H9 (cell line): ENCODE data around the gene ATP8A2. TPM values are rescaled to one million over a fixed set of nuclear protein-coding genes. Genes with fewer than 3 reads are reported as not detected.

Experiments used
- DNase-seq: peaks from one replicate; pipeline ENCODE4 v3.0.0-alpha.2; 2017
- H2AFZ ChIP-seq: one replicate; pipeline ENCODE4 v1.6.1; 2013; ENCODE audit warnings: mild to moderate bottlenecking, low read length, control low read depth, moderate library complexity
- H2AK5ac ChIP-seq: 2 replicates; pipeline ENCODE4 v1.6.1; 2013; ENCODE audit warnings: low read length, control low read depth, mixed read lengths; ENCODE audit not compliant: insufficient read length
- H2BK120ac ChIP-seq: one replicate; pipeline ENCODE4 v1.6.1; 2013; ENCODE audit warnings: low read depth, mild to moderate bottlenecking, low read length, control low read depth, inconsistent platforms; ENCODE audit not compliant: poor library complexity, severe bottlenecking
- H2BK12ac ChIP-seq: 2 replicates; pipeline ENCODE4 v1.6.1; 2013; ENCODE audit warnings: low read length, control low read depth, mixed read lengths, low read depth; ENCODE audit not compliant: insufficient read length
- H2BK15ac ChIP-seq: 2 replicates; pipeline ENCODE4 v1.6.1; 2013; ENCODE audit warnings: low read depth, low read length, control low read depth
- H2BK20ac ChIP-seq: one replicate; pipeline ENCODE4 v1.6.1; 2013; ENCODE audit warnings: low read depth, mild to moderate bottlenecking, low read length, control low read depth, inconsistent platforms; ENCODE audit not compliant: poor library complexity, severe bottlenecking
- H2BK5ac ChIP-seq: 2 replicates; pipeline ENCODE4 v1.6.1; 2013; ENCODE audit warnings: low read length, control low read depth, mixed read lengths; ENCODE audit not compliant: insufficient read length
- H3K14ac ChIP-seq: 2 replicates; pipeline ENCODE4 v1.6.1; 2013; ENCODE audit warnings: low read length, control low read depth; ENCODE audit not compliant: insufficient read depth
- H3K18ac ChIP-seq: 2 replicates; pipeline ENCODE4 v1.6.1; 2013; ENCODE audit warnings: low read depth, mild to moderate bottlenecking, mixed read lengths, low read length, control low read depth; ENCODE audit not compliant: insufficient read length
- H3K23ac ChIP-seq: 2 replicates; pipeline ENCODE4 v1.6.1; 2013; ENCODE audit warnings: low read length, control low read depth, mixed read lengths, low read depth; ENCODE audit not compliant: insufficient read length
- H3K23me2 ChIP-seq: 2 replicates; pipeline ENCODE4 v1.6.1; 2013; ENCODE audit warnings: low read depth, mild to moderate bottlenecking, mixed read lengths, low read length, control low read depth; ENCODE audit not compliant: insufficient read length, poor library complexity, severe bottlenecking
- H3K27ac ChIP-seq: 2 replicates; pipeline ENCODE4 v1.5.1; 2013; ENCODE audit warnings: low read length, control low read depth, mixed read lengths, low read depth; ENCODE audit not compliant: insufficient read length
- H3K27me3 ChIP-seq: 2 replicates; pipeline ENCODE4 v1.6.1; 2013; ENCODE audit warnings: low read length, control low read depth, inconsistent platforms; ENCODE audit not compliant: insufficient read depth
- H3K4ac ChIP-seq: 2 replicates; pipeline ENCODE4 v1.6.1; 2013; ENCODE audit warnings: low read depth, mild to moderate bottlenecking, control low read depth, inconsistent platforms, low read length, moderate library complexity
- H3K4me1 ChIP-seq: 2 replicates; pipeline ENCODE4 v1.6.1; 2013; ENCODE audit warnings: low read length, control low read depth, inconsistent platforms; ENCODE audit not compliant: insufficient read depth
- H3K4me2 ChIP-seq: 2 replicates; pipeline ENCODE4 v1.6.1; 2013; ENCODE audit warnings: low read length, control low read depth, mixed read lengths; ENCODE audit not compliant: insufficient read length, insufficient read depth
- H3K56ac ChIP-seq: 2 replicates; pipeline ENCODE4 v1.6.1; 2013; ENCODE audit warnings: low read depth, mild to moderate bottlenecking, mixed read lengths, low read length, control low read depth; ENCODE audit not compliant: insufficient read length
- H3K79me1 ChIP-seq: 2 replicates; pipeline ENCODE4 v1.6.1; 2013; ENCODE audit warnings: low read depth, mild to moderate bottlenecking, moderate library complexity, low read length, control low read depth, inconsistent platforms; ENCODE audit not compliant: insufficient read depth, poor library complexity, severe bottlenecking
- H3K79me2 ChIP-seq: 2 replicates; pipeline ENCODE4 v1.6.1; 2013; ENCODE audit warnings: low read length, control low read depth, inconsistent platforms; ENCODE audit not compliant: insufficient read depth
- H3K9ac ChIP-seq: 2 replicates; pipeline ENCODE4 v1.6.1; 2013; ENCODE audit warnings: low read length, control low read depth, mixed read lengths; ENCODE audit not compliant: insufficient read length; ENCODE audit errors: extremely low read depth
- H3K9me3 ChIP-seq: one replicate; pipeline ENCODE4 v1.6.1; 2013; ENCODE audit warnings: low read depth, low read length, inconsistent platforms; ENCODE audit not compliant: control insufficient read depth
- H3T11ph ChIP-seq: one replicate; pipeline ENCODE4 v1.6.1; 2013; ENCODE audit warnings: mild to moderate bottlenecking, low read length, control low read depth, inconsistent platforms
- H4K20me1 ChIP-seq: one replicate; pipeline ENCODE4 v1.6.1; 2013; ENCODE audit not compliant: control insufficient read depth, insufficient read length, insufficient read depth
- H4K5ac ChIP-seq: 2 replicates; pipeline ENCODE4 v1.6.1; 2013; ENCODE audit warnings: low read depth, mild to moderate bottlenecking, mixed read lengths, low read length, control low read depth; ENCODE audit not compliant: insufficient read length
- H4K8ac ChIP-seq: replicated peaks from 2 replicates; pipeline ENCODE4 v1.6.1; 2013; ENCODE audit warnings: low read length, control low read depth, mixed read lengths, low read depth; ENCODE audit not compliant: insufficient read length
- H4K91ac ChIP-seq: 2 replicates; pipeline ENCODE4 v1.6.1; 2013; ENCODE audit warnings: low read depth, mild to moderate bottlenecking, moderate library complexity, mixed read lengths, low read length, control low read depth; ENCODE audit not compliant: insufficient read length
- H3K27ac Mint-ChIP-seq, 3 experiments: 2 replicates in 2 of 3; 3 replicates in 1 of 3; pipeline ENCODE4 v1.8.0; 2020 to 2021; ENCODE audit warnings: mixed read lengths in 3 of 3, mild to moderate bottlenecking in 1 of 3, moderate library complexity in 1 of 3
- H3K27me3 Mint-ChIP-seq: 2 replicates; pipeline ENCODE4 v1.8.0; 2021; ENCODE audit warnings: low read depth, mild to moderate bottlenecking, moderate library complexity, mixed read lengths
- H3K36me3 Mint-ChIP-seq, 3 experiments: 2 replicates in 2 of 3; 3 replicates in 1 of 3; pipeline ENCODE4 v1.8.0; 2020 to 2021; ENCODE audit warnings: low read depth in 3 of 3, mixed read lengths in 3 of 3; ENCODE audit not compliant: insufficient read depth in 1 of 3
- H3K4me1 Mint-ChIP-seq, 2 experiments: 2 replicates each; pipeline ENCODE4 v1.8.0; 2020; ENCODE audit warnings: mixed read lengths in 2 of 2
- H3K4me3 Mint-ChIP-seq, 2 experiments: 2 replicates in 1 of 2; 3 replicates in 1 of 2; pipeline ENCODE4 v1.8.0; 2020 to 2021; ENCODE audit warnings: mild to moderate bottlenecking in 2 of 2, mixed read lengths in 2 of 2, moderate library complexity in 1 of 2
- H3K9me3 Mint-ChIP-seq, 2 experiments: 2 replicates in 1 of 2; 3 replicates in 1 of 2; pipeline ENCODE4 v1.8.0; 2020; ENCODE audit warnings: mild to moderate bottlenecking in 2 of 2, mixed read lengths in 2 of 2, moderate library complexity in 1 of 2
- WGBS: extraction: QIAGEN DNeasy Blood & Tissue Kit; methylation state at CpG from one replicate; pipeline ENCODE4 v1.1.7; 2013; ENCODE audit warnings: missing lambda C conversion rate, low lambda C conversion rate, mixed read lengths; ENCODE audit not compliant: insufficient read length; ENCODE audit errors: extremely low coverage; 5-methylcytosine and 5-hydroxymethylcytosine counted together
- total RNA-seq: library from RNA; stranded (reverse); gene quantifications from 2 replicates; pipeline ENCODE4 v1.2.1, GENCODE V29; 2021
- TF ChIP-seq, protein P1 (sequence below): fragments of 200-600 bp; sonication (generic); conservative IDR thresholded peaks from 3 replicates; pipeline ENCODE4 v1.8.0; 2021; ENCODE audit warnings: antibody characterized with exemption, mild to moderate bottlenecking

Gene ATP8A2
- total RNA-seq, 1 experiment from 2014 or later: 18.2 TPM

DNA sequence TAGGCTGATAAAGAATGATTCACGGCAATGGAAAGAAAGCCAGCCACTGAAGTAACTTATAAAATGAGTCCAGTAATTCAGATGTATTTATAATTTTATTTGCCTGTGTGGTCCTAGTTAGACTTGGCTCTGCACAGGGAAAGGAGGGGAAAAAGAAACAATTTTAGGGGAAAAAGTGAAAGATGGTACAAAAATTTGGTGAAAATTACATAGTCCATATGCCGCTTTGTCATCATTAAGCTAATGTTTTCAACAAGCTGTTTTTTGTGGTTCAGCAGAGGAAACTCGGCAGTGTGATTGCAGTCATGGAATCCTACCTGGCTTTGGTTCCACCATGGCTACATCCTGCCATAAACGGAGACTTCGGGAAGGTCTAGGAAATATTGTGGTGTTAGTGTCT lies 301.9 kb downstream of the ATP8A2 start:
- Histone ChIP-seq H3K27me3 (no peaks in the 10 kb centered on the region; the same call in 1 of the 2 replicates), H3K23me2 (no peaks in the 10 kb centered on the region), H3K56ac (no peak overlapping the region), H4K8ac (no peak overlapping the region), H3K9me3 (no peaks in the 10 kb centered on the region), H3K23ac (no peak overlapping the region), H2BK5ac (no peak overlapping the region), H4K20me1 (no peaks in the 10 kb centered on the region), H3K9ac (no peak overlapping the region), H3K14ac (no peak overlapping the region), H2BK120ac (no peak overlapping the region), H4K5ac (no peak overlapping the region), H3K79me1 (no peaks in the 10 kb centered on the region), H2BK12ac (no peak overlapping the region), H3T11ph (no peak overlapping the region), H3K4ac (no peak overlapping the region), H3K79me2 (no peaks in the 10 kb centered on the region), H3K27ac (no peak overlapping the region), H3K4me1 (peaks cover 5% of the 10 kb centered on the region), H2AK5ac (no peak overlapping the region), H2BK20ac (no peak overlapping the region), H3K18ac (no peak overlapping the region), H2BK15ac (no peak overlapping the region), H2AFZ (no peak overlapping the region), H3K4me2 (no peak overlapping the region), H4K91ac (no peak overlapping the region)
- H3K4me1 Mint-ChIP-seq: peaks cover 25 to 26% of the 10 kb centered on the region in 2 experiments
- no peak overlapping the region for H3K27ac Mint-ChIP-seq
- TF ChIP-seq, protein P1, sequence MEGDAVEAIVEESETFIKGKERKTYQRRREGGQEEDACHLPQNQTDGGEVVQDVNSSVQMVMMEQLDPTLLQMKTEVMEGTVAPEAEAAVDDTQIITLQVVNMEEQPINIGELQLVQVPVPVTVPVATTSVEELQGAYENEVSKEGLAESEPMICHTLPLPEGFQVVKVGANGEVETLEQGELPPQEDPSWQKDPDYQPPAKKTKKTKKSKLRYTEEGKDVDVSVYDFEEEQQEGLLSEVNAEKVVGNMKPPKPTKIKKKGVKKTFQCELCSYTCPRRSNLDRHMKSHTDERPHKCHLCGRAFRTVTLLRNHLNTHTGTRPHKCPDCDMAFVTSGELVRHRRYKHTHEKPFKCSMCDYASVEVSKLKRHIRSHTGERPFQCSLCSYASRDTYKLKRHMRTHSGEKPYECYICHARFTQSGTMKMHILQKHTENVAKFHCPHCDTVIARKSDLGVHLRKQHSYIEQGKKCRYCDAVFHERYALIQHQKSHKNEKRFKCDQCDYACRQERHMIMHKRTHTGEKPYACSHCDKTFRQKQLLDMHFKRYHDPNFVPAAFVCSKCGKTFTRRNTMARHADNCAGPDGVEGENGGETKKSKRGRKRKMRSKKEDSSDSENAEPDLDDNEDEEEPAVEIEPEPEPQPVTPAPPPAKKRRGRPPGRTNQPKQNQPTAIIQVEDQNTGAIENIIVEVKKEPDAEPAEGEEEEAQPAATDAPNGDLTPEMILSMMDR: no peak
- no CpG with 5 or more reads among the region's 5 CpGs for WGBS
- no peak overlapping the region for H3K4me3 Mint-ChIP-seq
- peaks cover 7 to 8% of the 10 kb centered on the region in 2 experiments for H3K9me3 Mint-ChIP-seq
- no peak for DNase-seq
- peaks cover 57% of the 10 kb centered on the region for H3K27me3 Mint-ChIP-seq
- H3K36me3 Mint-ChIP-seq: peaks cover 0 to 9% (median 5%) of the 10 kb centered on the region in 3 experiments; a peak in 4 of 7 replicates
